ENCODE data around the gene EFNA5.

- no peak for TF ChIP-seq TAF1 (IDR thresholded peaks at IDR 0.05; ENCODE audit: low read depth, low read length)
- no peak for TF ChIP-seq POLR2AphosphoS5 (IDR thresholded peaks at IDR 0.05; ENCODE audit: low read depth, low read length)
- TF ChIP-seq POLR2A (IDR thresholded peaks at IDR 0.05; ENCODE audit: low read depth, low read length) = no peak
- no peak for TF ChIP-seq SPI1 (IDR thresholded peaks at IDR 0.05; ENCODE audit: low read depth, low read length)
- TF ChIP-seq POU2F2 (IDR thresholded peaks at IDR 0.05; ENCODE audit: low read depth, low read length) = no peak
- no peak for TF ChIP-seq PAX5 (IDR thresholded peaks at IDR 0.05; ENCODE audit: insufficient read depth, low read length, severe bottlenecking)
Observed at GRCh38 chr5:107541400-107541799, 129.3 kb downstream of the EFNA5 start.
